Activated gamma-delta T cell treated with anti-CD3 and anti-CD28 coated beads, Interleukin-2, amount 50 U/mL, for 16 hours (primary cell): Measurements from ENCODE around the gene HDAC4.

ENCODE experiments used
- DNase-seq: peaks from one replicate; pipeline ENCODE4 v3.0.0-alpha.2; 2020; ENCODE audit warnings: low read depth

Gene HDAC4

DNA sequence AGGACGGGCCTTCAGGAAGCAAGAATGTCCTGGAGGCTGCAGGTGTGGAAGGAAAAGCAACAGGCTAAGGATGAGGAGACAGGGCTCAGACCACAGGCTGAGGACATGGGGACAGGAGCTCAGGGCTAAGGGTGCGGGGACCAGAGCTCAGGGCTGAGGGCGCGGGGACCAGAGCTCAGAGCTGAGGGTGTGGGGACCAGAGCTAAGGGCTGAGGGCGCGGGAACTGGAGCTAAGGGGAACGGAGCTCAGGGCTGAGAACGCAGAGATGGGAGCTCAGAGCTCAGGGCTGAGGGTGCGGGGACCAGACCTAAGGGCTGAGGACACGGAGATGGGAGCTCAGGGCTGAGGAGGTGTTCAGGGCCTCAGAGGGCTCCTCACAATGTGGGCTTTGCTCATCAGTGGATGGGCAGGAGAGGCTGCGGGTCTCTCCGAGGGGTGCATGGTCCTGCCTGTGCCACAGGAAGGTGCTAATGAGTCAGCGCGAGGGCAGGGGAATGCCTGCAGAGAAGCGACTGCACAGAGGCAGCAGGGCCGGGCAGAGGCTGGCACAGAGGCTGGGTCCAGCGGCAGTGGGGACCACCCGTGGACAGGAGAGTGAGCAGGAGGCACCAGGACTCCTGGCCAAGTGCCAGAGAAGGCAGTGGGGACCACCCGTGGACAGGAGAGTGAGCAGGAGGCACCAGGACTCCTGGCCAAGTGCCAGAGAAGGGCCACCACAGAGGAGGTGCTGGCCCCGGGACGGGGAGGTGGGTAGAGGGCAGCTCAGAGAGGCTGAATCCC, 281.3 kb downstream of the HDAC4 start:
- DNase-seq, result no peak

DNA sequence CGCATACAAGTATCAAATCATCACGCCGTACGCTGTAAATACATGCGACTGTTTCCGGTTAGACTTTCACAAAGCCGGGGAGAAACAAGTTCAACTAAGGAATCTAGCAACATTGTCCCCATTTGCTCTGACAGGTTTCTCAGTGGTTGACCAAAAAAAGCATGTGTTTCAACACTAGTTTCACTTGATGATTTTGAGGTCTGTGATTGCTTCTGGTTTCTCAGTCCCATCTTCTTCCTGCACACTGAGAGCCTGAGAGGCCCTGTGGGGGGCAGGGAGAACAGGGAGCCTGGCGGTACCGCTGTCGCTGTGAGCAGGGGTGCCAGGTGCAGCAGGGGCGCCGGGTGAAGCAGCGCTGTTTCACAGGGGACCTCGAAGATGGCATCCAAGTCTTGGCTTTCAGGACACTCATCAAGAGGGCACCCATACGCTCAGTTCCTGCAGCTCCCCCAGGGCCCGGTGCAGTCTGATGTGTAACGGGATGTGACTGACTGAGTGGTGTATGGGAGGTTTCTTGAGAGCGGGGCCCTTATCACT, 282.1 kb downstream of the HDAC4 start:
- DNase-seq, result no peak

GRCh38 chr2:239118264-239118663, 282.6 kb downstream of the HDAC4 start:
- no peak for DNase-seq

DNA sequence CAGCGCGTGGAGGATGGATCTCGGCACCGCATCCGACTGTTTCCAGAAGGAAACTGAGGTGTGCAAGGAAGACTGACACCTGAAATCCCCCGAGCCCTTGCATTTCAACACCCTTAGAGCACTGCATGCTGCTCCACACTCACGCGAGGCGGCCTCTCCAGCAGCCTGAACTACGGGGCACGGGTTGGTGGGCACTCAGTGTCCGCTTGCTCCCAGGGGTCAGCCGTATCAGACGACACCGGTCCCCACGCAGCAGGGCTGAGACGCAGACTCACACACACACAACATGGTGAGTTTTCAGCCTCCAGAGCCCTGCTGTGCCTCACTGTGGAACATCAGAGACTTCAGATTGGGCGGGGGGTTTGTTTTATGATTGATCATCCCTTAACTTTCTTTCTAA, 283.0 kb downstream of the HDAC4 start:
- DNase-seq, result no peak

GRCh38 chr2:239116456-239117246, 284.2 kb downstream of the HDAC4 start:
- DNase-seq, result no peak

DNA sequence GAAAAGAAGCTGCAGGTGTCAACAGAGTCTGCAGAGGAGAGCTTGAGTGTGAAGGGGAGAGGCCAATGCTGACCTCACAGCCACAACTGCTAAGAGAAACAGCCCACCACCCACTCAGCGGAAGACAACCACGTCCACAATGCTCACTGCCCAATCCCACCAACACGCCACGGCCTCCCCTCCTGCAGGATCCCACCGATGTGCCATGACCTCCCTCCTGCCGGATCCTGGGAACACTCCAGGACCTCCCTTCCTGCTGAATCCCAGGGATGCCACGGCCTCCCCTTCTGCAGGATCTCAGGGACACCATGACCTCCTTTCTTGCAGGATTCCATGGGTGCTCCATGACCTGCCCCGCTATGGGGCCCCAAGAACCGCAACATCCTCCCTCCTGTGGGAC, 285.2 kb downstream of the HDAC4 start:
- no peak for DNase-seq

- DNase-seq, result no peak
These were observed 286.1 kb downstream of the HDAC4 start for GRCh38 chr2:239114616-239115265.

DNA sequence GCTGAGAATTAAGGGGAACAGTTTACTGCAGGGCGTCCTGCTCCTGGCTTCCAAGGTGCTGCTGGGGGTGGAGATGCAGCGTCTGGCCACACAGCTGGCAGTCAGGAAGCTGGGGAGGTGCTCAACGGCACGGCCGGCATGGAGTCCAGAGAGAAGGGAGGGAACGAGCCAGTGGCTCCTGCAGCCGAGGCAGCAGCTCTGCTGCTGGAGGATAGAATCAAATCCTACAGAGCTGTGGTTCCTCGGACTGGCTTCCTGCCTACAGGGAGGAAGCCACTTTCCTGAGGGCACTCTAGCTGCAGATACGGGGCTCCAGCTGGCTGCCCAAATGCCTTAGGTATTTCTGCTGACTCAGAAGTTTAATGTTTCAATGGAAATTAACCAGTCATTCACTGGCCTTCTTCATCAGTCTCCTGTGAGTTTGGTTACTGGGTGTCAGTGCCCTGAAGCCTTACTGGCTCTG, 286.7 kb downstream of the HDAC4 start:
- no peak for DNase-seq

GRCh38 chr2:239113615-239114014, 287.2 kb downstream of the HDAC4 start:
- DNase-seq, result no peak

DNA sequence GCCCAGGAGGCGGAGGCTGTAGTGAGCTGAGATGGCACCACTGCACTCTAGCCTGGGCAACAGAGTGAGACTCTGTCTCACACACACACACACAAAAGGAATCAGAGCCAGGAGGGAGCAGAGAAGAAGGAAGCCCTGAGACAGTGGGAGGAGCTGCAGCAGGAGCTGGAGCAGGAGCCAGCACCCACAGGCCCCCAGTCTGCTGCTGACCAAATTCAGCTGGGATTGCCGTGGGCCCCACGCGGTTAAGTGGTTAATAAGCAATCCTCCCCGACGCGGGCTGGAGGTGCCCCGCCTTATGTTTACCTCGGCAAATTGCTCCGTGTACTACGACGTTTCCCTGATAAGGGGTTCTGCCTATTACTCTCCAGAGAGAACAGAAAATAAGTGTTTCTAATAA, 287.6 kb downstream of the HDAC4 start:
- no peak for DNase-seq

- no peak for DNase-seq
These were observed 288.6 kb downstream of the HDAC4 start for GRCh38 chr2:239112127-239112774.

DNA sequence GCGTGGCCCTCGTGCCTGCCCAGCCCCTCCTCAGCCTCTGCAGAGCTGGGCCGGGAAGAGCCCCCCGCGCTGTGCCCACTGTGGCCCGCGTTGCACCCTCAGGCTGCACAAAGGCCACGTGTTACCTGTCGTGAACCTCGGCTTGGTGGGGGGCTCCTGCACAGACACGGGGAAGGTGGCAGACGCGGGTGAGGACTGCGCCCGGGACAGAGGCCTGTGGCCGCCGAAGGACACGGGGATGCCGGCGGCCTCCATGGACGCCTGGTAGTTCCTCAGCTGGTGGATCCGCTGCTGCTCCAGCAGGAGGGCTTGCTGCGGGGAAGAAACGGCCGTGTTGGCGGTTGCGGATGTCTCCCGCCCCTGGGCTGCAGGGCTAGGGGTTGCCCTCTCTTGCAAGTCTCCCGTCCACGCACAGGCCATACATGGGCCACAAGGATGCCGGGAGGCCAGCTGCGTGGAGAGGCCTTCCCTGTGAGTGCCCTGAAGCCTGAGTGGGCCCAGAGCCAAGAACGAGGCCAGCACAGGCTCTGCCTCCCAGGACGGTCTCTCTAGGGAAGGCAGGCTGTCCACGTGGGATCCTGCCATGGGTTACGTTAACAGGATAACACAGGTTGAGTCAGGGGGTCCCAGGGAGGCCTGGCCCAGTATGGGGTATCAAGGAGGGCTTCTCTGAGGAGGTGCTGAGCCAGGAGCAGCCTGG, 289.3 kb downstream of the HDAC4 start:
- no peak for DNase-seq

- no peak for DNase-seq
These were observed 290.2 kb downstream of the HDAC4 start for GRCh38 chr2:239110595-239111048.

DNA sequence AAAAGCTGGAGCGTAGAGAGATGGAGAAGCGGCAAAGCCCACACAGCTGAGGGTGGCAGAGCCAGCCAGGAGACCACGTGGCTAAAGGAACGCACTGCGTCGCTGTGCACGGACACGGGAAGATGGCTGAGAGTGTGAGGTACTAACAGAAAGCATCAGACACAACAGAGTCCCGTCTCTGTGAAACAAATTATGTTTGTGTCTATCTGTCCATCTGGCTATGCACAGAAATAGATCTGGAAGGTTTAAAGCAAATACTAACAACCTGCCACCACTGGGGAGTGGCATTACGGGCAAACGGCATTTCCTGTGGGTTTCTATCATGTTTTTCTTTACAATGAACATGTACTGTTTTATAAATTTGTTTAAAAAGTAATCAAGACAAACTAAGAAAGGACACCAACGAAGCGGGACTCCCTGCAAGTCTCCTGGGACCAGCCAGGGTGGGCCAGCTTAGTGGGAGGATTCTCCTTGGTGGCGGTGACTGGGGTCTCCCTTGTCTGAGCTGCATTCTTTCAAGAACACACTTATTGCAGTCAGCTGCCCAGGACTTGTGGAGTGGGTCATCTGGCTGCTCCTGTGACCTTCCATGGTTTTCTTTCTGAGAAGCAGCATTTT, 290.8 kb downstream of the HDAC4 start:
- DNase-seq, result no peak

GRCh38 chr2:239109041-239109927, 291.5 kb downstream of the HDAC4 start:
- DNase-seq, result no peak

DNA sequence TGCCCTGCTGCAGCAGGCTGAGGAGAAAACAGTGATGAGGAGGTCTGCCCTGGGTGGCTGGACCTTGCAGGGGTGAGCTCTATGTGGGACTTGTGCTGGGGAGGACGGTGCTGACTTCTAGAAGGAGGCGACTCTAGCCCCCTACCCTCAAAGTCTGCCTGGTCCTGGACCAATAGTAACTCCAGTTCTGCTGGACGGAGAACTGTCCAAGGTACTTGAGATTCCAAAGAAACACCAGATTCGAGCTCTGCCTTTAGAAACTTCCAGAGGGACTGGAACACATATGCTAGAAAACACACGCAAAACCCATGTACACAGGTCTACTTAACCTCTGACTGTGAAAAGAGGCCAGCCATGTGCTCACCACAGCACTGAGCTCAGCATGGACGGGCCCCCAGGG, 292.4 kb downstream of the HDAC4 start:
- DNase-seq, result no peak

- no peak for DNase-seq
These were observed 292.9 kb downstream of the HDAC4 start for GRCh38 chr2:239107936-239108335.

- no peak for DNase-seq
These were observed 293.9 kb downstream of the HDAC4 start for GRCh38 chr2:239106966-239107365.

- no peak for DNase-seq
These were observed 294.4 kb downstream of the HDAC4 start for GRCh38 chr2:239106314-239106908.
